Measurements from ENCODE around the gene UROD. TPM values are rescaled to one million over a fixed set of nuclear protein-coding genes. Genes with fewer than 3 reads are reported as not detected.

The UROD gene
- total RNA-seq = 82.4 TPM

GRCh38 chr1:45011837-45012638 lies at the start of gene UROD:
TSS of gene UROD (plus strand) at chr1:45012254. CDS start at chr1:45012266, 12 bp downstream.

GRCh38 chr1:45010855-45011811 lies 921 bp upstream of the UROD start, which contains the start of gene HECTD3:
TSS of gene HECTD3 (minus strand) at chr1:45011324. CDS start at chr1:45011257, 67 bp downstream.

Other genes with a start within 250 kb of the UROD start
- gene RPS8, start 236.7 kb upstream of the UROD start, total RNA-seq = 1,216 TPM
- gene BEST4, start 224.1 kb upstream of the UROD start, total RNA-seq = 0.64 TPM
- 11.6 TPM for gene PLK3, start 211.9 kb upstream of the UROD start, total RNA-seq
- gene DYNLT4, start 204.9 kb upstream of the UROD start, total RNA-seq = not detected
- 14.7 TPM for gene BTBD19, start 203.7 kb upstream of the UROD start, total RNA-seq
- gene PTCH2, start 169.0 kb upstream of the UROD start, total RNA-seq = 4.0 TPM
- 26.2 TPM for gene EIF2B3, start 25.7 kb upstream of the UROD start, total RNA-seq
- 18.2 TPM for gene HECTD3, start 930 bp upstream of the UROD start, total RNA-seq
- gene ZSWIM5, start 194.4 kb downstream of the UROD start, total RNA-seq = 4.8 TPM